ENCODE measurements around the gene CWC25.

- TF ChIP-seq CTCF (optimal IDR thresholded peaks at IDR 0.05 in 1 of 3, IDR thresholded peaks at IDR 0.05 in 1 of 3, conservative IDR thresholded peaks at IDR 0.05 in 1 of 3; ENCODE audit: extremely low read depth in 1 of 3, insufficient read depth in 2 of 3, low read length in 3 of 3) (no peak), EZH2 (IDR thresholded peaks at IDR 0.05; ENCODE audit: low read length) (no peak)
These were observed 46.9 kb upstream of the CWC25 start for GRCh38 chr17:38872027-38872511.
